HG02798 (cell line): ENCODE measurements around the gene HID1.
"Not testable (repeated sequence)": the region's sequence is repeated elsewhere in the genome, so short reads cannot be mapped to it uniquely, and the experiment has no call there.

Experiments used
- ATAC-seq: cut with Tn5 transposase; IDR thresholded peaks from one replicate; pipeline ENCODE4 v1.9.1; 2021; ENCODE audit warnings: mild to moderate bottlenecking; ENCODE audit not compliant: unreplicated experiment, poor library complexity

HID1 gene, protein sequence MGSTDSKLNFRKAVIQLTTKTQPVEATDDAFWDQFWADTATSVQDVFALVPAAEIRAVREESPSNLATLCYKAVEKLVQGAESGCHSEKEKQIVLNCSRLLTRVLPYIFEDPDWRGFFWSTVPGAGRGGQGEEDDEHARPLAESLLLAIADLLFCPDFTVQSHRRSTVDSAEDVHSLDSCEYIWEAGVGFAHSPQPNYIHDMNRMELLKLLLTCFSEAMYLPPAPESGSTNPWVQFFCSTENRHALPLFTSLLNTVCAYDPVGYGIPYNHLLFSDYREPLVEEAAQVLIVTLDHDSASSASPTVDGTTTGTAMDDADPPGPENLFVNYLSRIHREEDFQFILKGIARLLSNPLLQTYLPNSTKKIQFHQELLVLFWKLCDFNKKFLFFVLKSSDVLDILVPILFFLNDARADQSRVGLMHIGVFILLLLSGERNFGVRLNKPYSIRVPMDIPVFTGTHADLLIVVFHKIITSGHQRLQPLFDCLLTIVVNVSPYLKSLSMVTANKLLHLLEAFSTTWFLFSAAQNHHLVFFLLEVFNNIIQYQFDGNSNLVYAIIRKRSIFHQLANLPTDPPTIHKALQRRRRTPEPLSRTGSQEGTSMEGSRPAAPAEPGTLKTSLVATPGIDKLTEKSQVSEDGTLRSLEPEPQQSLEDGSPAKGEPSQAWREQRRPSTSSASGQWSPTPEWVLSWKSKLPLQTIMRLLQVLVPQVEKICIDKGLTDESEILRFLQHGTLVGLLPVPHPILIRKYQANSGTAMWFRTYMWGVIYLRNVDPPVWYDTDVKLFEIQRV

DNA sequence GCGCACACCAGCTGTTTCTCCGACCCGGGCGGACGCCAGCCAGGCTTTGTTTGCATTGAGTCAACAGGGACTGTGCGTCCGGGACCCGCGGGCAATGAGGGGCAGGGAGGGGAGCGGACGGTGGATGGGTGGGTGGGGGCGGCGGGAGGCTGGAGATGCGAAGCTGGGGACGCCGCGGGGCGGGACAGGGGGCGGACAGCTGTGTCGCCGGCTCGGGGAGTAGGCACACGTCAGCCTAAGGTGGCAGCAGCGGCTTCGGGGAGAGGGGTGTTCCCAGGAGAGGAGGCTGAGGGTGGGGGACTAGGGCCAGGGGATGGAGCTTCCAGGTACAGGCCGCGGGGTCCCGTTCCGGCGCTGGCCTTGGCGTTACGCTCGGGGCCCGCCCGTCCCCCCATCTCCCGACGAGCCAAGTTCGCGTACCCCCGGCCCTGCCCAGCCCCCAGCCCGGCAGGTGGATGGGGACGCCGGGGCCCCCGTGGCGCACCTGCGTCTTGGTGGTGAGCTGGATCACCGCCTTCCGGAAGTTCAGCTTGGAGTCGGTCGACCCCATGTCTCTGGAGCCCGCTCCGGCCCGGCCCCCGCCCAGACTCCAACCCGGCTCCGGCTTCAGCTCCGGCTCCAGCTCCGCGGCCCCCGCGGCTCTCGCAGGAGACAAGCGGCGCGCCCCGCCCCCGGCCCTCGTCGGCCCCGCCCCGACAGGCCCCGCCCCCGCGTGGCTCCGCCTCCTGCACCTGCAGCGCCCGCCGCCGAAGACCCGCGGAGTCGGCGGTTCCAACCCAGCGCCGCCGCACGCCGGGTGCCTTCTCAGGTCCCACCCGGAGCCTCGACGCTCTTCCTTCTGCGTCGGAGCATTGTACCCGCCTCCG, at the start of gene HID1:
Gene HID1 (minus strand): TSS at position 653 of the 866 bp plus-strand sequence. CDS start 103 bp downstream, at position 550.
- ATAC-seq, result peak; percentile 57

DNA sequence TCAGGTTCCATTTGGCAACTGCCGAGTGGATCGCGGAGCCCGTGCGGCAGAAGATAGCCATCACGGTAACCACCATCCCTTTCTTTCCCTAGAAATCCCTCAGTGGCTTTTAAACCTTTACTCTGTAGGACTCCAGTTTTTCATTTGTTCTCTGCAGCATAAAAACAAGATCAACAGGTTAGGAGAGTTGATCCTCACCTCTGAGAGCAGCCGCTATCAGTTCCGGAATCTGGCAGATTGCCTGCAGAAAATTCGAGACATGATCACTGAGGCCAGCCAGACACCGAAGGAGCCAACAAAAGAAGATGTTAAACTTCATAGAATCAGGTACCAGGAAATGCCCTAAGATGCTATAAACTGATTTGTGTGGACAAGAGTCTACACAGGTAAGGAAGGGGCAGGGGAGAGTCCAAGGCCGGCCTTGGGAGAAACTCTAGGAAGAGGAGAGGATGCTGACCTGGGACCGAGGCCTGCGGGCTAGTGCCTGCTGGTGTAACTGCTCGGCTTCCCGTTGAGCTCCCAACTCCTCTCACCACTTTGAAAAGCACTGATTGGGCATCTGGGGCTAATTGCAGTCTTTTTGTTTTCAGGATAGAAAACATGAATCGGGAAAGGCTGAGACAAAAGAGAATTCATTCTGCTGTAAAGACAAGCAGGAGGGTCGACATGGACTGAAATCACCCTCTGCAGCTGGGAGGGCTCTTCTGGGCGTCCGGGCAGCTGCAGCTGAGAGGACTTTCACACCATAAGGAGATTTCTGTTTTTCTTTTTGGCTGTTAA, 48.0 kb upstream of the HID1 start:
- no peak for ATAC-seq

DNA sequence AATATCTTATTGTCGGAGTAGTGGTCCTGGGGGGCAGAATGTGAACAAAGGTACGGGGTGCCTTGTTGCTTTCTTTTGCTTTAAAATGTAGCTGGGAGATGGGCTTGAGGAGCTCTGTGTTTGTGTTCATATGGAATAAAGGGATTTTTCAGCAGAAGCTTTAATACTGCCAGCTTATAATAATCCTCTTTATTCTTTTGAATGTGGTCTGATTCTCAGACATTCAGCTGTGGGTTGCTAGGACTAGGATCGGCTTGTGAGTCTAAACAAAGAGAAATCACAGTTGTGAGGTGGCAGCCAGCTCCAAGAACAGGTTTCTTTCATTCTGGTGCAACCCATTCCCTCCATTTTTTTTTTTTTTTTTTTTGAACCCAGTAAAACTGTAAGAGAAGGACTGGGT, 47.2 kb upstream of the HID1 start:
- no peak for ATAC-seq

DNA sequence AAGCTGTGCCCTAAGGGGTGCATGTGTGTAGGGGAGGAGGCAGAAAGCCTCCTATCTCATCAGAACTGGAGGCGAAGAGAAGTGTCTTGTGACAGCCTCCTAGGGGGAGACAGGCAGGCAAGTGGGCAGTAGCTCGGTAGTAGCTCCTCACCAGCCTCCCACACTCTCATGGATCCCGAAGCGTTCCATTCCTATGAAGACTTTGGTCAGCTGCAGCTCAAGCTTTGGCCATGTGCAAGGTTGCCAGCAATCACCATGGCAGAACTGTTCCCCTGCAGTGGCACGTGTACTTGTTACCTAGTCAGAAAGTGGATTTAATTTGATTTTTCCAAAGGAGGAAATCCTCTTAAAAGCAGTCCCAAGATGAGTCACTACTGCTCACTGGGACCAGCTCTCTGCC, 46.6 kb upstream of the HID1 start:
- no peak for ATAC-seq

DNA sequence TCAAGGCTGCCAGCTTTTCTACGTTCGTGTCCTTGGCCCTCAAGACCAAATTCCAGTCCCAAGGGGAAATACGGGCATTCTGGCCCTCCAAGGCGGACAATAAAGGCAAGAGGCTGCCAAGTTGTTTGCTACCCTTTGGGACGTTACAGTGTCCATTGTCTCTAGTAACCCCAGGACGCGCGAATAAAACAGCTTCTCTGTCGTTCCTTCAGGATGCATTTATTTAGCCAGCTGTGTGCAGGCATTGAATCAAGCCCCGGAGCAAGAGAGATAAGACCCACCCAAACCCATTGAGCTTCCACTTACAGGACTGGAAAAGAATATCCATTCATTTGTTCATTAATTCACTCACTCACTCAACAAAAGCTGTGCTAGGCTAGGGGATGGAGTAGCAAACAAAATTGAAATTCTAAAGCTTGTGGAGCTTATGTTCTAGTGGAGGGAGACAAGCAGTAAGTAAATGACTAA, 40.6 kb upstream of the HID1 start:
- no peak for ATAC-seq

DNA sequence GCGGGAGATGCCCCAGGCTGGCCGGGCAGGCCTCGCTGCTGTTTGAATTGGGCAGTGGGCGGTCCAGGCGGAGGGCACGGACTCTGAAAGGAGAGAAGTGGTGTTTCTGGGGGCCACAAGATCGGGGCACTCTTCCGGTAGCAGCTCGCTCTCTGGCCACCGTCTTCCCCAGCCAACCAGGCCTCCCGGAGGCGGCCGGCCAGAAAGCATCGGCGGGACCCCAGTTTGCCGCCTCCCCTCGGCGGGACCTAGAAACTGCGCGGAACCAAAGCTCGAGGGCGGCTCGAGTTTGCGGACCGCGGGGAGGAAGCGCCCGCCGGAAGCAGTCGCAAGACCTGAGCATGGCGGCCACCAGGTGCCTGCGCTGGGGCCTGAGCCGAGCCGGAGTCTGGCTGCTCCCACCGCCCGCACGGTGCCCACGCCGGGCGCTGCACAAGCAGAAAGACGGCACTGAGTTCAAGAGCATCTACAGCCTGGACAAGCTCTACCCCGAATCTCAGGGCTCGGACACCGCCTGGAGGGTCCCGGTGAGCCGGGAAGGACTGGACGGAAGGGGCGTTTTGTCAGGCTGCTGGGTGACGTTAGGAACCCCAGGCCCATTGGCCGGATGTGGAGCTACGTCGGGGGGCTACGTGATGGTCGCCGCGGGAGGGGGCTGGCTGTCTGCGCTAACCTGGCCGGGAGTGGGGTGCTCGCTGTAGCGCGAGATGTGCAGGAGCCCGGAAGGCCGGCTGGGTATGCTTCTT, 40.0 kb upstream of the HID1 start, which contains the start of gene MRPL58:
Gene MRPL58 (plus strand): TSS at position 325 of the 746 bp plus-strand sequence. CDS start 17 bp downstream, at position 342.
- ATAC-seq, result peak; percentile 88

DNA sequence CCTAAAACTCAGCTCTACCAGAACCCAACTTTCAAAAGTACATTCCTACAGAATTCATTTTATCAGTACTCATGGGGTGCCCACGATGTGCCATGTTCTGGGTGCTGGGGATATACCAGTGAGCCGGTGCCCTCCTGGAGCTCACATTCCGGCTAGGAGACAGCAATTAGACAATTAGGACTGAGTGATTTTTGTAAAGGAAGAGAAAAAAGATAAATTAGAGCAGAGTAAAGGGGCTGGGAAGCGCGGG, 39.5 kb upstream of the HID1 start:
- no peak for ATAC-seq

DNA sequence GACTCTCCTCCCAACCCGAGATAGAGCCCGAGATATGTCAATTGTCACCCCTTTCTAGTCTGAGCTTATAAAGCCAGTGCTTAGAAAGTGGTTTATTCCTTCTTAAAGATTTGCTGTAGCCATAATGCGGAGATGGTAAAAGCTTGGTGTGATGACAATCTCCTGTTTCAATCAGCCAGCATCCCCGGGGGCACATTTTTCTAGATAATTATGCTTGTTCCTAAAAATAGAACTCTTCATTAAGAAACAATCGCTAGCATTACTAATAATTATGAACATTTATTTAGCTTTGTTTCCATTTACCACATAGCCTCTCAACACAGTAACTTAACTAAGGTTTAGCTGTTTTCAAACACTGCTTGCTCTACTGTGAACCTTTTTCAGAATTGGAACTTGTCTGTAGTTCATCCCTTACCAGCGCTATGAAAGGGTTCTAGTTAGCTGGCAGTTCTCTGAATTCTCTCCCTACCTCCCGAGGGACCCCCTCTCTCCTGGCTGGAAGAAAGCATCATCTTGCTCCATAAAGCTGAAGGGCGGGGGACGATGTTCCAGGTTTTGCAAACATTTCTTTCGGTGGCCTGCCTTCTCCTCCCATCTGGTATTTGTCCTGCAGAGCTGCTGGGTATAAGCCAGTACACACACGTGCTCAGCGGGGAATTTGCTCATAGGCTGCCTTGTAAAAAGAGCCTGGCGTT, 39.0 kb upstream of the HID1 start:
- ATAC-seq, result no peak

DNA sequence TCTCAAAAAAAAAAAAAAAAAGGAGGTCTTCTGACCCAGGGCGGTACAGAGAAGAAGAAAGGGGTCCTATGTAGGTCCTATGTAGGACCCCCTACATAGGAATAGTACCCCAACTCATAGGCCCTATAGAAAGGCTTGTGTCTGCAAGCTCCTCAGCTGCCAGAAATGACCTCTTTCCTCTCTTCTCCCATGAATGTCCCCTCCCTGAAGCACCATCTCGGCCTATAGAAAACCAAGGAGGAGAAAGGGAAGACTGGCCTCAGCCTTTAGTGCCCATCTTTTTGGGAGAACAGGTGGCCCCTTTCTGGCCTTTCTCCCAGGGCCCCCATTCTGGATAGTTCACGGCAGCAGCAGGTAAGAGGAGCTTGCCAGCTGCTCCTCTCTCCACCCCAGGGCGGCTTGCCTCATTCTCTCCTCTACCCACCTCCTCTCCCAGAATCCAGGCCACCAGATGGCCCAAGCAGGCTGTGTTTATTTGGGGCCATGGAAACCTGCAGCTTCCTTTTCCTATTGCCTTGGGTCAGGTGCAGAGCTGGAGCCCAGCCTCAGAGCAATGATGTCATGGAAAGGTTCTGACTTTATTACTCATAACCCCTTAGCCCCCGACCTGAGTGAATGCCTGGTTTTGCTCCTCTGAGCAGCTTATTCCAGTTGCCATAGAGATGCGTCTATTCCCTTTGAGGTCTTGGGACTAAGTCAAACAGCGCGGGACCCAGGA, 38.3 kb upstream of the HID1 start:
- ATAC-seq, result no peak

DNA sequence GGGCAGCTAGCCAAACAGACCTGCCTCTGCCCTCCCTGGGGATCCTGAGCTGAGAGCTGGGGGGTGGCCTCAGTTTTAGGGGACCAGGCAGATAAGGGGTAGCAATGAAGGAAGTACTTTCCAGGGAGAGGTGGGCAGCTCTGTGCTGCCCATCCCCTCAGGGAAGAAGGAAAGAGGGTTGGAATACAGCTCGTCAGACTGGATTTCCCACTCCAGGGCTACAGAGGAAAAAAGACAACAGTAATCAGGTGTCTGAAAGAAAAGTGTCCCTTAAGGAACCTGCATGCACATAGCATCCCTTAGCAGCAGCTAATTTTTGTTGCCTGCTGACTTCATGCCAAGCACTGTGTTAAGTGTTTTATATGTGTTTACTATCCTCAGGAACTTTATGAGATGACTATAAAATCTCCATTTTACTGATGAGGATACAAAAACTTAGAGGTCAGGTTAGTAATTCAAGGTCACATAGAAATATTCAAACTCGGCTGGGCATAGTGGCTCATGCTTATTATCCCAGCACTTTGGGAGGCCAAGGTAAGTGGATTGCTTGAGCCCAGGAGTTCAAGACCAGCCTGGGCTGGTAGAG, 36.7 kb upstream of the HID1 start:
- no peak for ATAC-seq

DNA sequence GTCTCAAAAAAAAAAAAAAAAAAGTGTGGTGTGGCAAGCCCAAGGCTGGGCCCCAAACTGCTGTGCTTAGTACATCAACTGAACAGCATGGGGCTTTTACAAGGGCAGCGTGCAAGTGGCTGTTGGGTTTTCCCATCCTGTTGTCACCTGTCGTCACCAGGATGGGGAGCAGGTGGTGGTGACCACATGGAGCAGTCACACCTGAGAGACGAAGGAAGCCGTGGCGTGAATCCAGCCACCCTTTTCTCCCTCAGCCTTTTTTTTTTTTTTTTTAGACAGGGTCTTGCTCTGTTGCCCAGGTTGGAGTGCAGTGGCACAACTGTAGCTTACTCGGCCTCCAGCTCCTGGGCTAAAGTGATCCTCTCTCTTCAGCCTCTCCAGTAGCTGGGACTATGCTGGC, 35.8 kb upstream of the HID1 start:
- no peak for ATAC-seq

DNA sequence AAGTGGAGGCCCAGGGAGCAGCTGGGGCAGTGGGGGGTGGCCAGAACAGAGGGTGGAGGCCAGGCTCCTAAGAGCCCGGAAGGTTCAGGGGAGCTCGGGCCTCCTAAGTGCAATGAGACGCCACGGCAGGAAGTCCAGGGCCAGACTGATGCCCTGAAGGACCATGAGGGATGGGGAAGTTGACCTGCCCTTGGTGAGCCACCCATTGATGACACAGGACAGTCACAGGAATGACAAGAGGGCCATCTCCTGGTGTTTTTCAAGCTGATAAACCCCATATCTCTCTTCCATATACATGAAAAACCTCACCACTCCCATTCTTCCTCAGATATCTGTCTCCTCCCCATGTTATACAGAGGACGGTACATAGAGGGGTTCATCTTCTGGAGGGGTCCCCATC, 34.1 kb upstream of the HID1 start:
- no peak for ATAC-seq

DNA sequence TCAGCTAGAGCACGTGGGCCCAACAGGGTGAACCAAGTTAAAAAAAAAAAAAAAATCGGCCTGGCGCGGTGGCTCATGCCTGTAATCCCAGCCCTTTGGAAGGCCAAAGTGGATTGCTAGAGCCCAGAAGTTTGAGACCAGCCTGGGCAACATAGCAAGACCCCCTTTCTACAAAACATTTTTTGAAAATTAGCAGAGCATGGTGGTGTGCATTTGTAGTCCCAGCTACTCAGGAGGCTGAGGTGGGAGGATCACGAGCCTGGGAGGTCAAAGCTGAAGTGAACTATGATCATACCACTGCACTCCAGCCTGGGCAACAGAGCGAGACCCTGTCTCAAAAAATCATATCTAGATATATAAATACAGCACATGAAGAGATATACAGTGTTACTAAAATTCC, 33.5 kb upstream of the HID1 start:
- ATAC-seq, result not testable (repeated sequence)

DNA sequence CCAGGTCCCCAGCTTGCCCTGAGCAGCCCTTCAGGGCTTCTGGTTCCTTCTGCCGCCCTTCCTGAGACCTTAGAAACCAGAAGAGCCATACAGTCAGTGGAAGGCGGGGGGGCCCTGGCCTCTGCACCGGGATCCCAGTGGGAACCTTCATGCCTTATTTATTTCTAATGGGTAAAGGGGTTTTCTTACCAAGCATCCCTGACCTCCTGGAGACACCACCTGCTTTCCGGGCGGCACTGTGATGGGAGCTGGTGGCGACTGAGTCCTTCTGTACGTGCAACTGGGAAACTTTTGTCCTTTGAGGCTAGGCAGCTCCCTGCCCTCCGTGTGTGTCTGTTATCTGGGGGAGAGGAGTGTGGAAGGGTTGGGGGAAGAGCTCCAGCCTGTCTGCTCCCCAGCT, 32.7 kb upstream of the HID1 start:
- ATAC-seq, result no peak

DNA sequence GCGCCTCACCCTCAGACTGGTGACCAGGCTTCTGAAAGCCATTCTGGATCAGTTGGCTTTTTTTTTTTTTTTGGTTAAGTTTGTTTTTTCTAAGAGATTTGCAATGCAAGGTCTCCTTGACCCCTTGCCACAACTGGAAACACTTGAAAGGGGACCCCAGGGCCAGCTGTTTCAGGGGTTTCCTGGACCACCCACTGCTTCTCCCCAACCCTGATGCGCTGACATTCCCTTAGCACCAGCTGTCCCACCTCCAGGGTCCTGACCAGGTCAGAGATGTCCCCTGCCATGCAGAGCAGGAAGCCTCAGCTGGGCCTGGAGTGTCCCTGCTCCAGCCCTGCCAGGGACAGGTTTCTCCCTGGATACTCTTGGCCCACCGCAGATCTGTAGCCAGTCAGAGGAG, 31.8 kb upstream of the HID1 start:
- ATAC-seq, result no peak

DNA sequence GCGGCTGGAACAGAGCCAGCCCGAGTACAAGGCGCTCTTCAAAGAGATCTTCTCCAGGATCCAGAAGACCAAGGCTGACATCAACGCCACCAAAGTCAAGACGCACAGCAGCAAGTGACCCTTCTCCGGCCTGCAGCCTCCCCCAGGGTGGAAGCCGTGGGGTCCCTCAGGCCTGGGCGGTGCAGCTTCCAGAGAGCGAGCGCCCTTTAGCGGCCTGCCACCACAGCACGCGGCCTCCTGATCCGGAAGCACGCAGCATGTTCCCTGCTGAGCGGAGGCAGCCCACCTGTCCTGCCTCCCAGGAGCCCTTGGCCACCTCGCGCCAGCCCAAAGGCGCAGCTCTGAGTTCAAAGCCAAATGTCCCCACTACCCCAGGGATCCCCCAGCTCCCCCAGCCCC, 31.4 kb upstream of the HID1 start:
- ATAC-seq, result no peak

DNA sequence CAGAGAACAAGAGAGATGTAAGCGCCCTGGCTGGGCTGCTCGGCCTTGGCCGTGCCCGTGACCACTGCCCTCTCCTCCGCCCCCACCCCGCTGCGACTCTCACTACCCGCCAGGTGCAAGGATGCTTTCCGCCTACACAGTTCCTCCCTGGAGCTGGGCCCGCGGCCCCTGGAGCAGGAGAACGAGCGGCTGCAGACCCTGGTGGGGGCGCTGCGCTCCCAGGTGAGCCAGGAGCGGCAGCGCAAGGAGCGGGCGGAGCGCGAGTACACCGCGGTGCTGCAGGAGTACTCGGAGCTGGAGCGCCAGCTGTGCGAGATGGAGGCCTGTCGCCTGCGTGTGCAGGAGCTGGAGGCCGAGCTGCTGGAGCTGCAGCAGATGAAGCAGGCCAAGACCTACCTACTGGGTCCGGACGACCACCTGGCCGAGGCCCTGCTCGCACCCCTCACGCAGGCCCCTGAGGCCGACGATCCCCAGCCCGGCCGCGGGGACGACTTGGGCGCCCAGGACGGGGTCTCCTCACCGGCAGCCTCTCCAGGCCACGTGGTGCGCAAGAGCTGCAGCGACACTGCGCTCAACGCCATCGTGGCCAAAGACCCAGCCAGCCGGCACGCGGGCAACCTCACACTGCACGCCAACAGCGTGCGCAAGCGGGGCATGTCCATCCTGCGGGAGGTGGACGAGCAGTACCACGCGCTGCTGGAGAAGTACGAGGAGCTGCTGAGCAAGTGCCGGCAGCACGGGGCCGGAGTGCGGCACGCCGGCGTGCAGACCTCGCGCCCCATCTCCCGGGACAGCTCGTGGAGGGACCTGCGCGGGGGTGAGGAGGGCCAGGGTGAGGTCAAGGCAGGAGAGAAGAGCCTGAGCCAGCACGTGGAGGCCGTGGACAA, 30.8 kb upstream of the HID1 start:
- no peak for ATAC-seq
